ENCODE measurements around the gene MTAP.

Gene MTAP

DNA sequence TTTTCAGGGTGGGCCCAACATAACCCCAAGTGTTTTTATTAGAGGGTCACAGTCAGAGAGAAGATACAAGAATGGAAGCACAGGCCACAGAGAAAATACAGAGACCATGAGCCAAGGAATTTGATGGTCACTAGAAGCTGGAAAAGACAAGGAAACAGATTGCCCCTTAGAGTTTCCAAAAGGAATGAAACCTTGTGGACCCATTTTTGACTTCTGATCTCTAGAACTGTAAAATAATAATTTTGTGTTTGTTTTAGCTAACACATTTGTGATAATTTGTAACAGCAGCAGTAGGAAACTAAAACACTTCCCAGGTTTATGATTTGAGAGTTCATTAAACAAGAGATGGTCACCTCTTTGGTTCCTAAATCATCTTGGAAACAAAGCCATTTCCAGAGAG is 169.9 kb downstream of the MTAP start:
- DNase-seq, result no peak

DNA sequence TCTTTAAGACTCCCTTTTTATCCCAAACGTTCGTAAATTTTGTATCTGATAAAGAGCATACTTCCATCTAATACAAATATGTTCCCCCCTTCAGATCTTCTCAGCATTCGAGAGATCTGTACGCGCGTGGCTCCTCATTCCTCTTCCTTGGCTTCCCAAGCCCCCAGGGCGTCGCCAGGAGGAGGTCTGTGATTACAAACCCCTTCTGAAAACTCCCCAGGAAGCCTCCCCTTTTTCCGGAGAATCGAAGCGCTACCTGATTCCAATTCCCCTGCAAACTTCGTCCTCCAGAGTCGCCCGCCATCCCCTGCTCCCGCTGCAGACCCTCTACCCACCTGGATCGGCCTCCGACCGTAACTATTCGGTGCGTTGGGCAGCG is 171.9 kb downstream of the MTAP start:
- no peak for DNase-seq

DNA sequence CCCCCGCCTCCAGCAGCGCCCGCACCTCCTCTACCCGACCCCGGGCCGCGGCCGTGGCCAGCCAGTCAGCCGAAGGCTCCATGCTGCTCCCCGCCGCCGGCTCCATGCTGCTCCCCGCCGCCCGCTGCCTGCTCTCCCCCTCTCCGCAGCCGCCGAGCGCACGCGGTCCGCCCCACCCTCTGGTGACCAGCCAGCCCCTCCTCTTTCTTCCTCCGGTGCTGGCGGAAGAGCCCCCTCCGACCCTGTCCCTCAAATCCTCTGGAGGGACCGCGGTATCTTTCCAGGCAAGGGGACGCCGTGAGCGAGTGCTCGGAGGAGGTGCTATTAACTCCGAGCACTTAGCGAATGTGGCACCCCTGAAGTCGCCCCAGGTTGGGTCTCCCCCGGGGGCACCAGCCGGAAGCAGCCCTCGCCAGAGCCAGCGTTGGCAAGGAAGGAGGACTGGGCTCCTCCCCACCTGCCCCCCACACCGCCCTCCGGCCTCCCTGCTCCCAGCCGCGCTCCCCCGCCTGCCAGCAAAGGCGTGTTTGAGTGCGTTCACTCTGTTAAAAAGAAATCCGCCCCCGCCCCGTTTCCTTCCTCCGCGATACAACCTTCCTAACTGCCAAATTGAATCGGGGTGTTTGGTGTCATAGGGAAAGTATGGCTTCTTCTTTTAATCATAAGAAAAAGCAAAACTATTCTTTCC is 172.4 kb downstream of the MTAP start:
- DNase-seq, result no peak

DNA sequence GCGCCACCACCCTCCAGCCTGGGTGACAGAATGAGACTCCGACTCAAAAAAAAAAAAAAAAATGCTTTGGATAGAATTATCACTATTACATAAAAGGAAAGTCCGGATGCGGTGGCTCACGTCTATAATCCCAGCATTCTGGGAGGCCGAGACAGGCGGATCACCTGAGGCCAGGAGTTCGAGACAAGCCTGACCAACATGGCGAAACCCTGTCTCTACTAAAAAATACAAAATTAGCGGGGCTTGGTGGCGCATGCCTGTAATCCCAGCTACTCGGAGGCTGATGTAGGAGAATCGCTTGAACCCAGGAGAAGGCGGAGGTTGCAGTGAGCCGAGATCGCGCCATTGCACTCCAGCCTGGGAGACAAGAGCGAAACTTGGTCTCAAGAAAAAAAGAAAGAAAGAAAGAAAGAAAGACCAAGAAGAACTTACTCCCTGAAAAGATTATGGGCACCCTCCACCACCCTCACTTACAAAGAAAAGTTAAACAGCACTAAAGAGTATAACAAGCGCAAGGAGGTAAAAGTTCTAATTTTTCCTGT is 174.0 kb downstream of the MTAP start:
- no peak for DNase-seq

DNA sequence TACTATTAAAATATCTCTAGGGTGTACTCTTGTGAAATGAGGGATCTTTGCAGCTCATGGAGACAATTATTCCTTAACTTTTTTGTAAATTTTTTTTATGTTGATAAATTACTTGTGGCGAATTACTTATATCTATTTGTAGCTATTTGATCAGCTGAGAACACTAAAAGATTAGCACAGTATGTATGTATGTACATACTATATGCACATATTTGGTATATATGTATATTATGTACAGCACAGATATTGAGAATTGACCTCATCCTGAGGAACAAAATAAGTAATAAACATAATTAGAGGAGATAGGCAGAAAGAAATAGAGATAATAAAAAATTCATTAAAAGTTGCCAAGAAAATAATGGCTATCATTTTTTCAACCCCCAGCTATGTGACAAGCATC is 180.0 kb downstream of the MTAP start:
- DNase-seq, result no peak

DNA sequence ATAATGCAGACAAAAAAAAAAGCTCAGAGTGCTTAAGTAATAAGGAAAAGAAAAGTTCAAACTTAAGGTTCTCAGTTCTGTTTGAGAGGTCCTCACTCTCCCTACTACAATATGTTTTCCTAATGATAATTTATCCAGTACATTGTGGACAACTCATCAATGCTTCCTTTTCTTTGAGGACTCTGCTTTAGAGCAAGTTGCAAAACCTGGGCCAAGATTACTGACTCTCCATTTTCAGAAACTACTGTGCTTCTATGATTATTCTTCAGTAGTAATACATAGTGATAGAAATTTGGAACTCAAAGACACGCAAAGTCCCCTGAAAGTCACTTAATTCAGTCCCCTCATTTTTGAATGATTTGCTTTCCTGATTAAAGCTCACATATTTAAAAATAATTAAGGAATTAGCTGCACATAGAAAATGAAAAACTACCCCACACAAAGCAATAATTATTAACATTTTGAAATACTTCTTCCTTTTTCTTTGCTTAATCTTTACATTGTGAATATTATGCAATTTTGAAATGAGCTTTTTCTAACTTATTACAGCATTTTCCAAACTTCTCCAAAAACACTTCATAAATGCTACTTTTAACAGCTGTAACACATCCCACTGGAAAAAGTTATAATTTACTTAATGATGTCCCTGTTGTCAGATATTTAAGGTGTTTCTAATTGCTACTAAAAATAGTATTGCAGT is 180.6 kb downstream of the MTAP start:
- no peak for DNase-seq

DNA sequence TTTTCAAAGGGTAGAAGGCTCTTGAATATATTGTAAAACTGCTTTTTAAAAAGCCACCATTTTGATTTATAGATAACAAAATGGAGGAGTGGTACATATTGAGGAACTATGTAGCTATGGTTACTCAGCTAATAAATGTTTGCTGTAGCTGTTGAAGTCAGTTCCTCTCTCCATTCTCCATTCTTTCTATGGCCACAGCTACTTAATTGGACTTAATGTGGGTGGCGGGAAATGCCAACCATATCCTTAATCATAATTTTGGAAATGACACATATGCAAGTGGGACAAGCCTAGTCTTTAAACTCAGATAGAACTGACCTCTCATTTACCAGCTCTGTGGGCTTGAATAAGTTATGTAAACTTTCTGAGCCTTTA is 181.1 kb downstream of the MTAP start:
- no peak for DNase-seq

DNA sequence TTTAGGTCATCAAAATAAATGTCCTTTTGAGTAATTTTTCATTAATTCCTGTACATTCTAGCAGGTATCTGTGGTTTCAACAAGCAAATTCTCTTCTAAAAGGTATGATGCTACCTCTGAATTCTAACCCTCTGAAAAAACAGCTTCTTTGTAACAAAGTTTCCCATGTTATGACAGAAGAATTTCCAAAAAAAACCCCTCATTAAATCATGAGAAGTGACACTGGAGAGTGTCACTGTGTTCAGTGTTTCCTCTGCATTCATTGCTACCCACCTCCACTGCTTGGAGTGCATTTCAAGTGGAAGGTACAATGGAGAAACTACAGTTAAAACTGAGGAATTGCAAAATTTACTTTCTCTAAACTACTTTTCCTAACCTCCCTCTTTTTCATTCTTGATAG is 181.7 kb downstream of the MTAP start:
- DNase-seq, result no peak

DNA sequence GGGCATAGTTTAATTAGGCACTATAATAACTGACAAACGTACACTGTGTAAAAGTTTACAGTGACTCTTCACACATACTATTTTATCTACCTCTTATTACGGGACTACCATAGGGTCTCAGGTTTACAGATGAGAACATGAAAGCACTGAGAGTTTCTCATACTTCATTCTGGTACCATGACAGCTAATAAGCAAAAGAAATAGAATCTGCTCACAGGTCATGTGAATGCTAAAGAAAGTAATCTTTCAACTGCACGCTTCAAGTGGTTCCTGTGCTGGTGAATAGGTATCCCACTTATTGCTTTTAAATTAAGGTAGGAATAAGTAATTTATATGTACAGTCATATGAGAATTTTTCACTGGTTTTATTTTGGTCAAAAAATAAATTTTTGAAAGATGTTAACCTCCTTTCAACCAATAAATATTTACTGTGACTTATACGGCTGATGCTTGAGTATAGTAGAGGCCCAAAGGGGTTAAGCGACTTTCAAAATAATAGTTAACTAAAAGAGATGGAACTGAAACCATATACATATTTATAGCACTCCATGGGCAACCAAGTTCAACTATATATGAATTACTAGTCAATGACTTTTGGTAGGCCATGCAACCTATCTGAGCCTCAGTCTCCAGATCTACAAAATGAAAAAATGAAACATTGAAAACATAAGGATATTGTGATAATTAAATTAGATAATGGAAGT is 183.7 kb downstream of the MTAP start:
- DNase-seq, result no peak

Measured in stimulated activated CD4-positive, alpha-beta T cell treated with anti-CD3 and anti-CD28 coated beads, Interleukin-1b, Interleukin-23, amount 100 ng/mL, for 48 hours (primary cell).